ENCODE measurements around the gene IZUMO2.

Gene IZUMO2

DNA sequence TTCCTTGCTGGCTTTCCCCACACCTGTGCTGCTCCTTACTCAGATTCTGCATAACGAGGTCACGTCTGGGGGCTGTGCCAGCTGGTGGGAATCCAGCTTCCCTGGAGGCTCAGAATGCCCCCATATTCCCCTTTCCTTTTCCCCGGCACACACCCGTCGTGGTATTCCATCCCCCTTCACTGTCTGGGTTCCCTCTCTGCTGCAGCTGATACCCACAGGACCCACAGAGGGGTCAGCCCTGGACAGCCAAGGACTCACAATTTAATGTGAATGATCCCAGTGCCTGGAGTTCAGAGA is 36.1 kb upstream of the IZUMO2 start:
- TF ChIP-seq, protein P1, sequence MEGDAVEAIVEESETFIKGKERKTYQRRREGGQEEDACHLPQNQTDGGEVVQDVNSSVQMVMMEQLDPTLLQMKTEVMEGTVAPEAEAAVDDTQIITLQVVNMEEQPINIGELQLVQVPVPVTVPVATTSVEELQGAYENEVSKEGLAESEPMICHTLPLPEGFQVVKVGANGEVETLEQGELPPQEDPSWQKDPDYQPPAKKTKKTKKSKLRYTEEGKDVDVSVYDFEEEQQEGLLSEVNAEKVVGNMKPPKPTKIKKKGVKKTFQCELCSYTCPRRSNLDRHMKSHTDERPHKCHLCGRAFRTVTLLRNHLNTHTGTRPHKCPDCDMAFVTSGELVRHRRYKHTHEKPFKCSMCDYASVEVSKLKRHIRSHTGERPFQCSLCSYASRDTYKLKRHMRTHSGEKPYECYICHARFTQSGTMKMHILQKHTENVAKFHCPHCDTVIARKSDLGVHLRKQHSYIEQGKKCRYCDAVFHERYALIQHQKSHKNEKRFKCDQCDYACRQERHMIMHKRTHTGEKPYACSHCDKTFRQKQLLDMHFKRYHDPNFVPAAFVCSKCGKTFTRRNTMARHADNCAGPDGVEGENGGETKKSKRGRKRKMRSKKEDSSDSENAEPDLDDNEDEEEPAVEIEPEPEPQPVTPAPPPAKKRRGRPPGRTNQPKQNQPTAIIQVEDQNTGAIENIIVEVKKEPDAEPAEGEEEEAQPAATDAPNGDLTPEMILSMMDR (IDR thresholded peaks at IDR 0.05): no peak
- H3K27me3 ChIP-seq: peaks cover 54% of the 10 kb centered on the region
- H3K36me3 ChIP-seq: no peaks in the 10 kb centered on the region
- no peaks in the 10 kb centered on the region for H3K9me3 ChIP-seq
- no peak overlapping the region for H3K4me3 ChIP-seq (ENCODE audit: low read depth in 1 of 2, low read length in 1 of 2)
- H3K4me1 ChIP-seq (ENCODE audit: control insufficient read depth in 1 of 2, insufficient read depth in 1 of 2, low read depth in 1 of 2, low read length in 1 of 2): no peaks in the 10 kb centered on the region
- H3K27ac ChIP-seq: no peak overlapping the region

DNA sequence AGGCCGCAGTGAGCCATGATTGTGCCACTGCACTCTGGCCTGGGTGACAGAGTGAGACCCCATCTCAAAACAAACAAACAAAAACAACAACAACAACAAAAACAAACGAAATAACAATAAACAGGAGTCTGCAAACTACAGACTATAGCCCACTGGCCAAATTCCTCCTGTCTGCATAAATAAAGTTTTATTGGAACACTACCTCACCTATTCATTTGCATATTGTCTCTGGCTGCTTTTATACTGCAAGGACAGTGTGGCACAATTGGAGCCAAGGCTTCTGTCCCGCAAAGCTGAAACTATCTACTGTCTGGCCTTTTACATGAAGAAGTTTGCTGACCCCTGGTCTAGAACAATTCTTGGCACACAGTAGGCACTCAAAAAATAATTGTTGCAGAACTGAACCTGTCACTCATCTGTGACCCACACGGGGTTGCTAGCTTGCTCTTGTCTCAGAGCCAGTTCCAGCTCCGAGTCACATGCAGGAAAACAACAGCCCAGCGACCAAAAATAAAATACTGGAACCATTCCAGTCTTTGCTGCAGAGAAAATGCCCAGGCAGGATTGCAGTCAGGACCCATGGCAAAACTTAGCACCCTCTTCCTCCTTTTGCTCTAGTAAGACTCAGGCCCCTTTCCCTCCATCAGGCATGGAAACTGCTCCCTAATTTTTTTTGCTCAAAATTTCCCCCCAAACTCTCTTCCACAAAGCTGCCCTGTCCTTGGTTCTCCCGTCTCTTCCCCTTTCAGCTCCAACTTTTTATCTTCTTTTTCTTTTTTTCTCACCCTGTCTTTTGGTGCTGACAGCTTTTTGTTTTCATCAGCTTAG is 35.6 kb upstream of the IZUMO2 start:
- TF ChIP-seq, protein P1 (IDR thresholded peaks at IDR 0.05): no peak
- H3K27ac ChIP-seq: no peak overlapping the region
- no peak overlapping the region for H3K4me3 ChIP-seq (ENCODE audit: low read depth in 1 of 2, low read length in 1 of 2)
- H3K36me3 ChIP-seq: no peaks in the 10 kb centered on the region
- no peaks in the 10 kb centered on the region for H3K4me1 ChIP-seq (ENCODE audit: control insufficient read depth in 1 of 2, insufficient read depth in 1 of 2, low read depth in 1 of 2, low read length in 1 of 2)
- H3K9me3 ChIP-seq: no peaks in the 10 kb centered on the region
- peaks cover 48% of the 10 kb centered on the region for H3K27me3 ChIP-seq

DNA sequence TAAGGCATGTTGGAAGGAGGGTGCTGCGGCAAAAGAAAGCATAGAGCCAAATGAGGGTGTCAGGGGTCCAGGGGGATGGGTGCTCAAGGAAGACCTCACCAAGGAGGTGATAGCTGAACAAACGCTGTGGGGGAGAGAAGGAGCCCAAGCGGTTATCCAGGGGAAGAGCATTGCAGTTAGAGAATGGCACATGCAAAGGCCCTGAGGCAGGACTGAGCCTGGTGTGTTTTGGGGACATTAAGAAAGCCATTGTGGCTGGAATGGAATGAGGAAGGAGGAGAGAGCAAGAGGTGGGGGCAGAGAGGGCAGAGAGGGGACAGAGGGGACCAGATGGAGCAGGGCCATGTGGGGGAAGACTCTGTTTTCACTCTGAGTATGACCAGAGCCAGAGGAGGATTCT is 34.3 kb upstream of the IZUMO2 start:
- H3K36me3 ChIP-seq: no peaks in the 10 kb centered on the region
- no peak overlapping the region for H3K27ac ChIP-seq
- peaks cover 35% of the 10 kb centered on the region for H3K27me3 ChIP-seq
- TF ChIP-seq, protein P1 (IDR thresholded peaks at IDR 0.05): no peak
- no peaks in the 10 kb centered on the region for H3K9me3 ChIP-seq
- H3K4me3 ChIP-seq (ENCODE audit: low read depth in 1 of 2, low read length in 1 of 2): no peak overlapping the region
- no peaks in the 10 kb centered on the region for H3K4me1 ChIP-seq (ENCODE audit: control insufficient read depth in 1 of 2, insufficient read depth in 1 of 2, low read depth in 1 of 2, low read length in 1 of 2)

DNA sequence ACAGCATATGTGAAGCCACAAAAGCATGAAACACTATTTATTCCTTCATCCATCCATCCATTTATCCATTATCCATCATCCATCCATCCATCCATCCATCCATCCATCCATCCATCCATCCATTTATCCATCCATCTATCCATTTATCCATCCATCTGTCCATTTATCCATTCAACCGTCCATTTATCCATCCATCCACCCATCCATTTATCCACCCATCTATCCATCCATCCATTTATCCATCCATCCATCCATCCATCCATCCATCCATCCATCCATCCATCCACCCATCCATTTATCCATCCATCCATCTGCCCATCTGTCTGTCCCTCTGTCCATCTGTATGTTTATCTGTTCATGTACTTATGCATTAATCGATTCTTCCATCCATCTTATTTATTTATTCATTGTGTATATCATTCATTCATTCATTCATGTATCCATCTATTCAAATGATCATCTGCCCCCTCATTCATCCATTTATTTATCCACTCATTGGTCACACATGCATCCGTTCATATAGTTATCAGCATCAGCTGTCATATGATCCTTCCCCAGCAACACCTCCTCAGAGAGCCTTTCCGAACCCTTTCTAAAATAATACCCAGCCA is 33.3 kb upstream of the IZUMO2 start:
- no peak overlapping the region for H3K4me3 ChIP-seq (ENCODE audit: low read depth in 1 of 2, low read length in 1 of 2)
- peaks cover 26% of the 10 kb centered on the region for H3K27me3 ChIP-seq
- H3K36me3 ChIP-seq: no peaks in the 10 kb centered on the region
- no peak overlapping the region for H3K27ac ChIP-seq
- TF ChIP-seq, protein P1 (IDR thresholded peaks at IDR 0.05): no peak
- no peaks in the 10 kb centered on the region for H3K4me1 ChIP-seq (ENCODE audit: control insufficient read depth in 1 of 2, insufficient read depth in 1 of 2, low read depth in 1 of 2, low read length in 1 of 2)
- H3K9me3 ChIP-seq: no peaks in the 10 kb centered on the region

DNA sequence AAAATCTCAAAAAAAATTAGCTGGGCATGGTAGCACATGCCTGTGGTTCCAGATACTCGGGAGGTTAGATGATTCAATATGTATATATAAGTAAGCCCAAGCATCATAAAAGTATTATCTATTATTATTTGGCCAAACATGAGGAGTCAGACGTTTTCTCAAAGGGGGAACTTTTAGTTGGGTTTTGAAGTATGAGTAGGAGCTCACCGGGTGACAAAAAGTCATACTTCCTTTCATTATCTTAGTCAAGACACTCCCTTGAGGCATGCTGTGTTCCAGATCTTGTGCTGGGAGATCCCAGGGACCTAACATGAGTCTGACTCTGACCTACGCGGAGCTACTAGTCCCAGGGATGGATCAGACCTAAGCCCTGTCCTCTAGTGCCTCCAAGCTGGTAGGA is 32.1 kb upstream of the IZUMO2 start:
- peaks cover 15% of the 10 kb centered on the region for H3K27me3 ChIP-seq
- H3K9me3 ChIP-seq: no peaks in the 10 kb centered on the region
- TF ChIP-seq, protein P1 (IDR thresholded peaks at IDR 0.05): no peak
- no peak overlapping the region for H3K27ac ChIP-seq
- no peaks in the 10 kb centered on the region for H3K4me1 ChIP-seq (ENCODE audit: control insufficient read depth in 1 of 2, insufficient read depth in 1 of 2, low read depth in 1 of 2, low read length in 1 of 2)
- no peaks in the 10 kb centered on the region for H3K36me3 ChIP-seq
- H3K4me3 ChIP-seq (ENCODE audit: low read depth in 1 of 2, low read length in 1 of 2): no peak overlapping the region
